Measurements from ENCODE around the gene TSHR. TPM values are rescaled to one million over a fixed set of nuclear protein-coding genes. Genes with fewer than 3 reads are reported as not detected.
"Not testable (repeated sequence)": the region's sequence is repeated elsewhere in the genome, so short reads cannot be mapped to it uniquely, and the experiment has no call there.

Gene TSHR
- total RNA-seq, 6 donors from 2014 or later = 1.4 TPM; not detected in 5

GRCh38 chr14:81028461-81028860 is 73.0 kb downstream of the TSHR start:
- 50 to 89% methylated on average over 1 of the region's 1 CpG for WGBS, 2 donors
- Histone ChIP-seq H3K36me3 (no peaks in the 10 kb centered on the region), H3K27me3 (no peaks in the 10 kb centered on the region), H3K4me1 (no peaks in the 10 kb centered on the region), H3K4me3 (no peak overlapping the region), H3K27ac (no peak overlapping the region), H3K9me3 (no peaks in the 10 kb centered on the region)
- DNase-seq (no peak), ATAC-seq (ENCODE audit: low FRiP score in 2 of 2) (no peak)
- no peak for TF ChIP-seq EP300 (IDR thresholded peaks at IDR 0.05)
- no peak for TF ChIP-seq CTCF (IDR thresholded peaks at IDR 0.05)
- no peak for TF ChIP-seq POLR2A (IDR thresholded peaks at IDR 0.05)
- TF ChIP-seq POLR2AphosphoS5 (IDR thresholded peaks at IDR 0.05) = no peak

- no peak for TF ChIP-seq CTCF (IDR thresholded peaks at IDR 0.05)
- TF ChIP-seq POLR2AphosphoS5 (IDR thresholded peaks at IDR 0.05) = no peak
- no peak for TF ChIP-seq EP300 (IDR thresholded peaks at IDR 0.05)
- TF ChIP-seq POLR2A (IDR thresholded peaks at IDR 0.05) = no peak
- DNase-seq (no peak), ATAC-seq (ENCODE audit: low FRiP score in 2 of 2) (no peak)
- Histone ChIP-seq H3K36me3 (no peaks in the 10 kb centered on the region), H3K4me3 (no peak overlapping the region), H3K27ac (no peak overlapping the region), H3K9me3 (peaks cover 0 to 6% (median 0%) of the 10 kb centered on the region in 4 donors), H3K27me3 (no peaks in the 10 kb centered on the region), H3K4me1 (no peaks in the 10 kb centered on the region)
- WGBS, 2 donors = 66 to 85% methylated on average over 2 to 3 of the region's 3 CpGs
These were observed 76.1 kb downstream of the TSHR start for GRCh38 chr14:81031488-81031887.

- Histone ChIP-seq H3K27ac (no peak overlapping the region), H3K4me3 (no peak overlapping the region), H3K27me3 (no peaks in the 10 kb centered on the region), H3K9me3 (peaks cover 0 to 6% (median 0%) of the 10 kb centered on the region in 4 donors), H3K4me1 (no peaks in the 10 kb centered on the region), H3K36me3 (no peaks in the 10 kb centered on the region)
- TF ChIP-seq CTCF (IDR thresholded peaks at IDR 0.05) (no peak), EP300 (IDR thresholded peaks at IDR 0.05) (no peak), POLR2AphosphoS5 (IDR thresholded peaks at IDR 0.05) (no peak), POLR2A (IDR thresholded peaks at IDR 0.05) (no peak)
- WGBS, 2 donors = 21 to 57% methylated on average over 1 of the region's 1 CpG
- ATAC-seq (ENCODE audit: low FRiP score in 2 of 2) (peak in 1 of 2 donors; percentile 53), DNase-seq (peak in 1 of 2 donors; percentile 42)
These were observed 78.3 kb downstream of the TSHR start for GRCh38 chr14:81033698-81034240.

GRCh38 chr14:81042438-81042837 is 87.0 kb downstream of the TSHR start:
- Histone ChIP-seq H3K27ac (no peak overlapping the region), H3K36me3 (no peaks in the 10 kb centered on the region), H3K4me3 (no peak overlapping the region), H3K9me3 (no peaks in the 10 kb centered on the region), H3K4me1 (no peaks in the 10 kb centered on the region), H3K27me3 (no peaks in the 10 kb centered on the region)
- 74 to 79% methylated on average over 1 of the region's 1 CpG for WGBS, 2 donors
- ATAC-seq (ENCODE audit: low FRiP score in 2 of 2) (no peak), DNase-seq (no peak)
- no peak for TF ChIP-seq EP300 (IDR thresholded peaks at IDR 0.05)
- TF ChIP-seq POLR2A (IDR thresholded peaks at IDR 0.05) = no peak
- no peak for TF ChIP-seq CTCF (IDR thresholded peaks at IDR 0.05)
- TF ChIP-seq POLR2AphosphoS5 (IDR thresholded peaks at IDR 0.05) = no peak

GRCh38 chr14:81051547-81051946 is 96.1 kb downstream of the TSHR start:
- no peaks in the 10 kb centered on the region for H3K36me3 ChIP-seq
- ATAC-seq (ENCODE audit: low FRiP score in 2 of 2) (no peak), DNase-seq (no peak)
- no peak overlapping the region for H3K27ac ChIP-seq
- TF ChIP-seq EP300 (IDR thresholded peaks at IDR 0.05) (no peak), POLR2A (IDR thresholded peaks at IDR 0.05) (no peak), CTCF (IDR thresholded peaks at IDR 0.05) (no peak), POLR2AphosphoS5 (IDR thresholded peaks at IDR 0.05) (no peak)
- WGBS, 2 donors = 91 to 96% methylated on average over 1 of the region's 1 CpG
- peaks cover 0 to 6% (median 2%) of the 10 kb centered on the region in 4 donors for H3K9me3 ChIP-seq
- no peaks in the 10 kb centered on the region for H3K27me3 ChIP-seq
- H3K4me1 ChIP-seq = no peaks in the 10 kb centered on the region
- H3K4me3 ChIP-seq = no peak overlapping the region

- WGBS, 2 donors = 88 to 90% methylated on average over 2 of the region's 2 CpGs
- H3K27ac ChIP-seq; H3K9me3 ChIP-seq; H3K36me3 ChIP-seq; H3K4me1 ChIP-seq; DNase-seq; ATAC-seq (ENCODE audit: low FRiP score in 2 of 2); H3K27me3 ChIP-seq; H3K4me3 ChIP-seq: not testable (repeated sequence)
These were observed 98.6 kb downstream of the TSHR start for GRCh38 chr14:81054057-81054456.
